Smooth muscle cell of trachea (primary cell): ENCODE data around the gene KCNK18. TPM values are rescaled to one million over a fixed set of nuclear protein-coding genes. Genes with fewer than 3 reads are reported as not detected.

Experiments used
- total RNA-seq: library from RNA; depleted of rRNA; stranded (reverse); fragments of >200 nt; gene quantifications from 2 replicates; pipeline ENCODE4 v1.2.1, GENCODE V29; 2014

Gene KCNK18
- total RNA-seq, result not detected in 2 replicates

DNA sequence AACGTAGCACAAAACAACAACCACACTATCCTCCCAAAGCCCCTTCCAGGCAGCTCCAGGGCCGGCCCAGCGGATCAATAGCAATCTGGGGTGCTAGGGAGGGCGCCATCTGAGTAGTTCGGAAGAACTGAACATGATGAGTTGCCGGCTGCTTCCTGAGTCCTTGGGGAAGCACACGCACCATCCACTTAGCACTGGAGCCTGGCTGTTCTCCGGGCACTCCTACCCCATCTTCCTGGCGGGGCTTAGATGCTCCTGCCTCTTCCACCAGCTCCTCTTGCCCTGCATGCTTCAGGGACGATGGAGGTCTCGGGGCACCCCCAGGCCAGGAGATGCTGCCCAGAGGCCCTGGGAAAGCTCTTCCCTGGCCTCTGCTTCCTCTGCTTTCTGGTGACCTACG lies at the start of gene KCNK18:
TSS of gene KCNK18 (plus strand) at position 301 of the 400 bp plus-strand sequence. CDS start at position 301, 0 bp downstream.

DNA sequence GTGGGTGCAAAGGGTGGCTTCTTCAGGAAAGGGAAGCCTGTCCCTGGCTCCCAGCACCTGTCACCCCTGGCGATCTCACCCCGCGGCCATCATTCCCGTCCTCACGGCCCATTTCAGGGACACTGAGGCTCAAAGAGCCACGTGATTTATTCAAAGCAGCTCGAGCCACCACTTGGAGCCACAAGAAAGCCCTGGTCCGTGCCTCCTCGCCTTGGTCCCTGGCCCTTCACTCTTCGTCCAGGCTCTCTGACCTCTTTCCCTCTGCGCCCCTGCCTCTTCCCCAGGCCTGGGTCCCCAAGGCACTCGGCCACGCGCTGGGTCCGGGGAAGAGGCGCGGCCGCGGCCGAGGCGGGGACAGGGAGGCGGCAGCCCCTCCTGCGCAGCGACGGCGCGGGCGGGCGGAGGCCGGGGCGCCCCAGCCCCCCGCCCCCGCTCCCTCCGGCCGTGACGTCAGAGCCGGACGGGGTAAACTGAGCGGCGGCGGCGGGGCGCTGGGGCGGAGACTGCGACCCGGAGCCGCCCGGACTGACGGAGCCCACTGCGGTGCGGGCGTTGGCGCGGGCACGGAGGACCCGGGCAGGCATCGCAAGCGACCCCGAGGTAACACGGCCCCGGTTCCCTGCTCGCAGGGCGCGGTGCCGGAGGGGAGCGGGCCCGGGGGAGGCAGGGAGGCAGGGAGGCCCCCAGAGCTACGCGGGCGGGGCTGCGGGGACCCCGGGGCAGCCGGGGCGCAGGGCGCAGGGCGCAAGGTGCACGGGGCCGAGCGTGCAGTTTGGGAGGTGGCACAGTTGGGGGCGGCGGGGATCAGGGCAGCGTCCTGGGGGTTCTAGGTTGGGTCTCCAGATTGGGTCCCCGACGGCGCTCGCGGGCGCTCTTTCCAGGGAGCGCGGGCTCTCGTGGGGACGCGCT lies 43.6 kb downstream of the KCNK18 start, which contains the start of gene SLC18A2:
TSS of gene SLC18A2 (plus strand) at position 494 of the 909 bp plus-strand sequence. CDS start 580 bp downstream, outside the sequence.

Other genes with a start within 250 kb of the KCNK18 start
- gene SHTN1, start 192.3 kb upstream of the KCNK18 start, total RNA-seq, result 0.99 and 3.2 TPM in 2 replicates
- gene VAX1, start 59.2 kb upstream of the KCNK18 start, total RNA-seq, result not detected in 2 replicates
- under 0.01 TPM in 2 replicates for gene SLC18A2, start 43.6 kb downstream of the KCNK18 start, total RNA-seq
- 17.9 and 18.0 TPM in 2 replicates for gene PDZD8, start 178.0 kb downstream of the KCNK18 start, total RNA-seq